Uterus (tissue), 4 donors: ENCODE measurements around the gene ACBD6. TPM values are rescaled to one million over a fixed set of nuclear protein-coding genes. Genes with fewer than 3 reads are reported as not detected.
"Not testable (repeated sequence)": the region's sequence is repeated elsewhere in the genome, so short reads cannot be mapped to it uniquely, and the experiment has no call there.

Experiments used
- DNase-seq, 2 donors: peaks; one replicate each; pipeline ENCODE4 v3.0.0-alpha.2; 2019 to 2020
- H3K27ac ChIP-seq, 2 donors: fragments of 200-600 bp; sonication (generic); 1 replicate in 1 of 2; 2 replicates in 1 of 2; pipeline ENCODE4 v1.5.1; 2016 to 2018
- H3K27me3 ChIP-seq, 2 donors: fragments of 200-600 bp; sonication (generic); one replicate each; pipeline ENCODE4 v1.5.1; 2018 to 2019; ENCODE audit warnings: control low read depth in 1 of 2
- H3K36me3 ChIP-seq, 2 donors: fragments of 200-600 bp; sonication (generic); one replicate each; pipeline ENCODE4 v1.5.1; 2019; ENCODE audit warnings: control low read depth in 1 of 2
- H3K4me1 ChIP-seq, 2 donors: fragments of 200-600 bp; sonication (generic); one replicate each; pipeline ENCODE4 v1.5.1; 2018 to 2019; ENCODE audit warnings: control low read depth in 1 of 2
- H3K4me3 ChIP-seq, 2 donors: fragments of 200-600 bp; sonication (generic); 1 replicate in 1 of 2; 2 replicates in 1 of 2; pipeline ENCODE4 v1.5.1; 2018 to 2019; ENCODE audit warnings: mild to moderate bottlenecking in 1 of 2
- H3K9me3 ChIP-seq, 2 donors: fragments of 200-600 bp; sonication (generic); one replicate each; pipeline ENCODE4 v1.5.1; 2019; ENCODE audit warnings: control low read depth in 1 of 2
- POLR2A ChIP-seq, 2 donors: fragments of 450-650 bp; IDR thresholded peaks; one replicate each; pipeline ENCODE4 v1.6.1; 2016; ENCODE audit warnings: antibody characterized with exemption in 2 of 2, mild to moderate bottlenecking in 1 of 2, moderate library complexity in 1 of 2
- intact Hi-C: fragments of 100-400 bp; cut with DNase I; formaldehyde crosslinking; loops from one replicate; pipeline ENCODE4 v1.15.1; 2023; ENCODE audit warnings: low total_unique reads
- total RNA-seq, 4 donors: library from RNA; depleted of rRNA in 3 of 4; stranded (reverse); fragments of >200 nt in 3 of 4; gene quantifications; one replicate each; pipeline versions ENCODE4 v1.1.0 to v1.2.4, GENCODE V29; 2014 to 2023
- TF ChIP-seq, protein P1 (sequence below), 4 experiments: fragments of 200-600 bp in 2 of 4; fragments of 450-650 bp in 2 of 4; sonication (generic) in 2 of 4; IDR thresholded peaks; one replicate each; pipeline ENCODE4 v1.5.1; 2016 to 2019; ENCODE audit warnings: antibody characterized with exemption in 4 of 4, mild to moderate bottlenecking in 2 of 4, moderate library complexity in 1 of 4
- donor health status: DM: yes; HTN: yes; CAD: no.

The ACBD6 gene
- total RNA-seq, 4 donors from 2014 or later, result 22.1 to 54.7 (median 39.6) TPM

- TF ChIP-seq, protein P1, sequence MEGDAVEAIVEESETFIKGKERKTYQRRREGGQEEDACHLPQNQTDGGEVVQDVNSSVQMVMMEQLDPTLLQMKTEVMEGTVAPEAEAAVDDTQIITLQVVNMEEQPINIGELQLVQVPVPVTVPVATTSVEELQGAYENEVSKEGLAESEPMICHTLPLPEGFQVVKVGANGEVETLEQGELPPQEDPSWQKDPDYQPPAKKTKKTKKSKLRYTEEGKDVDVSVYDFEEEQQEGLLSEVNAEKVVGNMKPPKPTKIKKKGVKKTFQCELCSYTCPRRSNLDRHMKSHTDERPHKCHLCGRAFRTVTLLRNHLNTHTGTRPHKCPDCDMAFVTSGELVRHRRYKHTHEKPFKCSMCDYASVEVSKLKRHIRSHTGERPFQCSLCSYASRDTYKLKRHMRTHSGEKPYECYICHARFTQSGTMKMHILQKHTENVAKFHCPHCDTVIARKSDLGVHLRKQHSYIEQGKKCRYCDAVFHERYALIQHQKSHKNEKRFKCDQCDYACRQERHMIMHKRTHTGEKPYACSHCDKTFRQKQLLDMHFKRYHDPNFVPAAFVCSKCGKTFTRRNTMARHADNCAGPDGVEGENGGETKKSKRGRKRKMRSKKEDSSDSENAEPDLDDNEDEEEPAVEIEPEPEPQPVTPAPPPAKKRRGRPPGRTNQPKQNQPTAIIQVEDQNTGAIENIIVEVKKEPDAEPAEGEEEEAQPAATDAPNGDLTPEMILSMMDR (IDR thresholded peaks at IDR 0.05), result no peak
- no peak for DNase-seq
- H3K4me1 ChIP-seq, result no peaks in the 10 kb centered on the region
- no peak overlapping the region for H3K4me3 ChIP-seq
- H3K27ac ChIP-seq, result no peak overlapping the region
- H3K27me3 ChIP-seq, result no peaks in the 10 kb centered on the region
- intact Hi-C loops, result no loop called here
- H3K36me3 ChIP-seq, result no peaks in the 10 kb centered on the region
- H3K9me3 ChIP-seq, result no peaks in the 10 kb centered on the region
Observed at GRCh38 chr1:180424848-180425457, 77.4 kb downstream of the ACBD6 start.

DNA sequence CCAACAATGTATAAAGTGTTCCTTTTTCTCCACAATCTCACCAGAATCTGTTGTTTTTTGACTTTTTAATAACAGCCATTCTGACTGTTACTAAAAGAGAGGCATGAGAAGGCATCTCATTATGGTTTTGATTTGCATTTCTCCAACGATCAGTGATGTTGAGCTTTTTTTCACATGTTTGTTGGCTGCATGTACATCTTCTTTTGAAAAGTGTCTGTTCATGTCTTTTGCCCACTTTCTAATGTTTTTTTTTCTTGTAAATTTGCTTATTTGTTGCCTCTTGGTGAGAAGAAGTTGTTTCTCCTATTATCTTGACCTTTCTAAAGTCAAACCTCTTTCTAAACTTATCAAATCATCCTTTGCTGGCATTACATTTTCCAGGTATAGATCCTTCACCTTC, 80.8 kb downstream of the ACBD6 start:
- Histone ChIP-seq H3K36me3 (no peaks in the 10 kb centered on the region), H3K4me1 (no peaks in the 10 kb centered on the region), H3K27me3 (no peaks in the 10 kb centered on the region), H3K4me3 (no peak overlapping the region), H3K9me3 (no peaks in the 10 kb centered on the region), H3K27ac (no peak overlapping the region)
- intact Hi-C loops, result no loop called here
- TF ChIP-seq POLR2A (IDR thresholded peaks at IDR 0.05), result no peak
- TF ChIP-seq, protein P1 (IDR thresholded peaks at IDR 0.05), result no peak
- DNase-seq, result no peak

DNA sequence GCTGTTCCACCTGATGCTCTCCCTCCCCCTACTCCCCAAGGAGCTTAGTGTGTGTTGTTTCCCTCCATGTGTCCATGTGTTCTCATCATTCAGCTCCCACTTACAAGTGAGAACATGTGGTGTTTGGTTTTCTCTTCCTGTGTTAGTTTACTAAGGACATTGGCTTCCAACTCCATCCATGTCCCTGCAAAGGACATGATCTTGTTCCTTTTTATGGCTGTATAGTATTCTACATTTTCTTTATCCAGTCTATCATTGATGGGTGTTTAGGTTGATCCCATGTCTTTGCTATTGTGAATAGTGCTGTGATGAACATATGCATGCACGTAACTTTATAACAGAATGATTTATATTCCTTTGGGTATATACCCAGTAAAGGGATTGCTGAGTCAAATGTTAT, 81.2 kb downstream of the ACBD6 start:
- H3K36me3 ChIP-seq, H3K27me3 ChIP-seq, H3K4me1 ChIP-seq, DNase-seq, H3K4me3 ChIP-seq, H3K27ac ChIP-seq, intact Hi-C loops, H3K9me3 ChIP-seq: not testable (repeated sequence)

DNA sequence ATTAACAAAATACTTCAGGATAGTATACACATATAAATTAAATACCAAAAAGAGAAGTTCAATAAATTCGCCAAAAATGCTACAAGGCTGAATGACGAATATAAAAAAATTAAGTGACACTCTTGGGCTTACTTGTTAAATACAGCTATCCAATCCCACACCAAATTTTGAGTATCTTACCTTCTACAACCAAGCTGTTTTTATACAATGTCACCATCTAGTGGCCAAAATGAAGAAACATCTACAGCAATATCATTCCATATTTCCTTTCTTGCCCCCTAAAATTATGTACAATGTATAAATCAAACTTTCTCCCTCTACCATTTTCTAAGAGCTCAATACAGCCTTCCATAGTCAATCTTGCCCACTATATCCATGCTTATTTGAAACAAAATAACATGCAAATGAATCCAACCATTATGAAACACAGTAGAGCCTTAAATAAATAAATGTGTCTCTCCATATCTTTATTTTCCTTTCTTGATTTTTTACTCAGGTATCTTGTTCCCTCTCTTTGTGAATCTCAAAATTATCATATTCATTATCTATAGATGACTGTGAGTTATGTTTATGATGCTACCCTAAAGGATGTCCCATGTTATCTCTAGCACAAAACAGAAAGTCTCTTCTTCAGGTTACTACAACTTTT, 86.3 kb downstream of the ACBD6 start:
- H3K36me3 ChIP-seq, result no peaks in the 10 kb centered on the region
- DNase-seq, result no peak
- no peaks in the 10 kb centered on the region for H3K4me1 ChIP-seq
- no peaks in the 10 kb centered on the region for H3K27me3 ChIP-seq
- TF ChIP-seq, protein P1 (IDR thresholded peaks at IDR 0.05), result peak; percentile 20 to 35 (median 26)
- TF ChIP-seq POLR2A (IDR thresholded peaks at IDR 0.05), result no peak
- H3K9me3 ChIP-seq, result no peaks in the 10 kb centered on the region
- no peak overlapping the region for H3K27ac ChIP-seq
- no peak overlapping the region for H3K4me3 ChIP-seq
- intact Hi-C loops, result no loop called here

GRCh38 chr1:180415236-180415848, 87.0 kb downstream of the ACBD6 start:
- Histone ChIP-seq H3K4me1 (no peaks in the 10 kb centered on the region), H3K4me3 (no peak overlapping the region), H3K27me3 (no peaks in the 10 kb centered on the region), H3K9me3 (no peaks in the 10 kb centered on the region), H3K27ac (no peak overlapping the region), H3K36me3 (no peaks in the 10 kb centered on the region)
- intact Hi-C loops, result no loop called here
- DNase-seq, result no peak
- TF ChIP-seq, protein P1 (IDR thresholded peaks at IDR 0.05), result no peak
- no peak for TF ChIP-seq POLR2A (IDR thresholded peaks at IDR 0.05)
